Measurements from ENCODE around the gene KCNJ12.
"Not testable (repeated sequence)": the region's sequence is repeated elsewhere in the genome, so short reads cannot be mapped to it uniquely, and the experiment has no call there.

Gene KCNJ12

GRCh38 chr17:21451975-21452374, 75.8 kb downstream of the KCNJ12 start:
- no peaks in the 10 kb centered on the region for H3K36me3 ChIP-seq (ENCODE audit: insufficient read depth)
- TF ChIP-seq, protein P1, sequence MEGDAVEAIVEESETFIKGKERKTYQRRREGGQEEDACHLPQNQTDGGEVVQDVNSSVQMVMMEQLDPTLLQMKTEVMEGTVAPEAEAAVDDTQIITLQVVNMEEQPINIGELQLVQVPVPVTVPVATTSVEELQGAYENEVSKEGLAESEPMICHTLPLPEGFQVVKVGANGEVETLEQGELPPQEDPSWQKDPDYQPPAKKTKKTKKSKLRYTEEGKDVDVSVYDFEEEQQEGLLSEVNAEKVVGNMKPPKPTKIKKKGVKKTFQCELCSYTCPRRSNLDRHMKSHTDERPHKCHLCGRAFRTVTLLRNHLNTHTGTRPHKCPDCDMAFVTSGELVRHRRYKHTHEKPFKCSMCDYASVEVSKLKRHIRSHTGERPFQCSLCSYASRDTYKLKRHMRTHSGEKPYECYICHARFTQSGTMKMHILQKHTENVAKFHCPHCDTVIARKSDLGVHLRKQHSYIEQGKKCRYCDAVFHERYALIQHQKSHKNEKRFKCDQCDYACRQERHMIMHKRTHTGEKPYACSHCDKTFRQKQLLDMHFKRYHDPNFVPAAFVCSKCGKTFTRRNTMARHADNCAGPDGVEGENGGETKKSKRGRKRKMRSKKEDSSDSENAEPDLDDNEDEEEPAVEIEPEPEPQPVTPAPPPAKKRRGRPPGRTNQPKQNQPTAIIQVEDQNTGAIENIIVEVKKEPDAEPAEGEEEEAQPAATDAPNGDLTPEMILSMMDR (conservative IDR thresholded peaks at IDR 0.05; ENCODE audit: low read depth, low read length), result no peak
- H3K79me2 ChIP-seq (ENCODE audit: insufficient read depth, low read depth), result no peaks in the 10 kb centered on the region
- no peak overlapping the region for H2AFZ ChIP-seq (ENCODE audit: low read depth)
- H3K27ac ChIP-seq, result no peak overlapping the region
- H3K4me1 ChIP-seq (ENCODE audit: low read depth, poor library complexity, severe bottlenecking), result no peaks in the 10 kb centered on the region
- H3K9ac ChIP-seq, result no peak overlapping the region
- no peaks in the 10 kb centered on the region for H3K27me3 ChIP-seq (ENCODE audit: insufficient read depth, low read depth)
- no peak overlapping the region for H3K4me3 ChIP-seq (IDR thresholded peaks at IDR 0.05; ENCODE audit: insufficient read depth, low read depth, low read length)
- H3K4me2 ChIP-seq, result no peak overlapping the region
- no peaks in the 10 kb centered on the region for H4K20me1 ChIP-seq (ENCODE audit: insufficient read depth)

DNA sequence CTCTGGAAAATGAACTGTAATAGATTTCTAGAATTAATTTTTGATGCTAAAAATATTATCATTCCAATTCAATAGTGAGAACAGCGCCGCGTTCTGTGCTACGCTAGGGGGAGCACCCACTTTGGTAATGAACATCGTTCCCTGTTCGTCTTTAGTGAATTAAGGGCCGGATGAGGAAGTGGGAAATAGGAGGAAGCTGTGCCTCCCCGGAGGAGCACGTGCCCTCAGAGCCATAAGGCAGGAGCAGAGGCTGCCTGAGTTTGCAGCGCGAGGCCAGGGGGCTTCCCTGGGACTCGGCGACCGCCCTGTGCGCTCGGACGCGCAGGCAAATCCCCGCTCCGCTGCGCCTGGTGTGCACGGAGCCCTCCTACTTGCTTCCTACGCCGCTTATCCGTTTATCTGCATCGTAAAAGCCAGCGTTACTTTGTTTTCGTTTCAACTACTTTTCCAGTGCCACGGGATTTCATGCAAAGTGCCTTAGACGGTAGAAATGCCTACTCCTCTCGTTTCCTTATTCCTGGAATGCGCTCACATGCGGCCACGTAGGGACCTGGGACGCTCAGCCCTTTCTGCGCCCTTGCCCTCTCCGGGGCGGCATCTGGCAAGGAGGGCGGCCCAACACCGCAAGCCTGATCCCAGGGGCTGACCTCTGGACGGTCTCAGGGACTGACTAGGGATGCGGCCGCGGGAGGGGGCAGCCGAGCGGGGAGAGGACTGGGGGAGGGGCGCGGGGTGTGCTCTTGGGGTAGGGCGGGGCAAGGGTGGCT, 76.4 kb downstream of the KCNJ12 start:
- no peak overlapping the region for H3K27ac ChIP-seq
- no peaks in the 10 kb centered on the region for H3K79me2 ChIP-seq (ENCODE audit: insufficient read depth, low read depth)
- H3K4me2 ChIP-seq, result no peak overlapping the region
- H3K27me3 ChIP-seq (ENCODE audit: insufficient read depth, low read depth), result no peaks in the 10 kb centered on the region
- H3K9ac ChIP-seq, result no peak overlapping the region
- no peak overlapping the region for H3K4me3 ChIP-seq (IDR thresholded peaks at IDR 0.05; ENCODE audit: insufficient read depth, low read depth, low read length)
- TF ChIP-seq, protein P1 (conservative IDR thresholded peaks at IDR 0.05; ENCODE audit: low read depth, low read length), result no peak
- no peaks in the 10 kb centered on the region for H4K20me1 ChIP-seq (ENCODE audit: insufficient read depth)
- H2AFZ ChIP-seq (ENCODE audit: low read depth), result no peak overlapping the region
- H3K36me3 ChIP-seq (ENCODE audit: insufficient read depth), result no peaks in the 10 kb centered on the region
- H3K4me1 ChIP-seq (ENCODE audit: low read depth, poor library complexity, severe bottlenecking), result no peaks in the 10 kb centered on the region

DNA sequence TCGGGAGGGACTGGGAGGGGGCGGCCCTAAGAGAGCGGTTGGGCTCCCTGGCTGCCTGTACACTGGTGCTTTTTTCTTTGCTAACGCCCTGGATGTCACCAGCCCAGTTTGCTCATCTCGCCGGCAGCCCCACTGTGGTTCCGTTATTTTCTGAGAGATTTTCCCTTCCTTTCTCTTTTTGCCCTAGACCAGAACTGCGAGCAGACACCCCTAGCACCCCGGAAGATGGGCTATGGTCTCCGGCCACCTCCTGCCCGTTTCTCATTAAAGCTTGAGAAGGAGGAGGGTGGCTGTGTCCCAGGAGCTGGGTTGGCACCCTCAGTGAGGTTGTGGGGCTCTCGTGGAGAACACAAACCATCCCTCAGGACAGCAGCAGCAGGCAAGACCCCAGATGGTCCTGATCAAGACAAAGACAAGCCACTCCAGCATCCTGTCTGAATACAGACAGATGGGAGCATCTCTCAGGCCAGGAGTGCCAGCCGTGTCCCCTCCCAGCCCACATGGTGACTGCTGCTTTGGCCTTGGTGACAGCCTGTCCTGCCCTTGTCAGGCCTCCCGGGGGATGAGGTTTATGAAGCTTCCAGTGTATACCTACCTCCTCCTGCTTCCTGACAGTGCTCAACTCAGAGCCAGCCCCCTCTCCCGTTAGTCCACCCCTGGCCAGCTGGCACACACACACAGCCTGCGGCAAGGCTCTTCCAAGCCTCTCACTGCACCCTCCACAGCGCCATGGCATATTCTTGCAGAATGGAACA, 77.2 kb downstream of the KCNJ12 start:
- Histone ChIP-seq H4K20me1 (ENCODE audit: insufficient read depth) (no peaks in the 10 kb centered on the region), H3K27me3 (ENCODE audit: insufficient read depth, low read depth) (no peaks in the 10 kb centered on the region), H3K79me2 (ENCODE audit: insufficient read depth, low read depth) (no peaks in the 10 kb centered on the region), H3K27ac (no peak overlapping the region), H3K36me3 (ENCODE audit: insufficient read depth) (no peaks in the 10 kb centered on the region), H3K4me3 (IDR thresholded peaks at IDR 0.05; ENCODE audit: insufficient read depth, low read depth, low read length) (no peak overlapping the region), H3K4me1 (ENCODE audit: low read depth, poor library complexity, severe bottlenecking) (no peaks in the 10 kb centered on the region), H2AFZ (ENCODE audit: low read depth) (no peak overlapping the region), H3K9ac (no peak overlapping the region), H3K4me2 (no peak overlapping the region)
- TF ChIP-seq, protein P1 (conservative IDR thresholded peaks at IDR 0.05; ENCODE audit: low read depth, low read length), result no peak

DNA sequence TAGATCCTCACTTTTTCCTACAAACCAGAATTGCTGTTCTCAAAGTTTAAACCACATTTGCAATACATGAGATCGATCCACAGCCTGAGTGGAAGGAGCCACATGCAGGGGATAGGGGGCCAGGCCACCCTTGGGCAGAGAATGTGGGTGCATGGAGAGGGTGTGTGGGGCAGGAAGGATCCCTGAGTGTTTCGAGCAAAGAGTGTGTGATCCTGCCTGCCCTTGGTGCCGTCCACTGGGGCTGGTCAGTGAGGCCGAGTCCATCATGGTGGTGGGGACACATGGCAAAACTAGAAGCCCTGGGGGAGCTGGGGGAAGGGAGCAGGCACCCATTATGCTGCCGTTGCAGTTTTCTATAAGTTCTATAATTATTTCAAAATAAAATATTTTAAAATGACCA, 77.8 kb downstream of the KCNJ12 start:
- H3K4me2 ChIP-seq; H3K27ac ChIP-seq; H3K79me2 ChIP-seq (ENCODE audit: insufficient read depth, low read depth); H2AFZ ChIP-seq (ENCODE audit: low read depth); H3K4me1 ChIP-seq (ENCODE audit: low read depth, poor library complexity, severe bottlenecking); H4K20me1 ChIP-seq (ENCODE audit: insufficient read depth); H3K4me3 ChIP-seq (IDR thresholded peaks at IDR 0.05; ENCODE audit: insufficient read depth, low read depth, low read length); H3K36me3 ChIP-seq (ENCODE audit: insufficient read depth); H3K27me3 ChIP-seq (ENCODE audit: insufficient read depth, low read depth); H3K9ac ChIP-seq: not testable (repeated sequence)

GRCh38 chr17:21454441-21454840, 78.3 kb downstream of the KCNJ12 start:
- TF ChIP-seq, protein P1 (conservative IDR thresholded peaks at IDR 0.05; ENCODE audit: low read depth, low read length), result no peak
- Histone ChIP-seq H3K4me1 (ENCODE audit: low read depth, poor library complexity, severe bottlenecking) (no peaks in the 10 kb centered on the region), H3K9ac (no peak overlapping the region), H4K20me1 (ENCODE audit: insufficient read depth) (no peaks in the 10 kb centered on the region), H3K27me3 (ENCODE audit: insufficient read depth, low read depth) (no peaks in the 10 kb centered on the region), H2AFZ (ENCODE audit: low read depth) (no peak overlapping the region), H3K4me2 (no peak overlapping the region), H3K36me3 (ENCODE audit: insufficient read depth) (no peaks in the 10 kb centered on the region), H3K4me3 (IDR thresholded peaks at IDR 0.05; ENCODE audit: insufficient read depth, low read depth, low read length) (no peak overlapping the region), H3K27ac (no peak overlapping the region), H3K79me2 (ENCODE audit: insufficient read depth, low read depth) (no peaks in the 10 kb centered on the region)

Data from KMS-11 (cell line).